ENCODE results near the gene SARM1. TPM values are rescaled to one million over a fixed set of nuclear protein-coding genes. Genes with fewer than 3 reads are reported as not detected.

Gene SARM1
- total and polyA plus RNA-seq, 2 of the 8 experiments (the other 6 are each of a cell fraction or from before 2014, with no cell fraction given): 5.8 to 9.2 TPM

- H2BK12ac ChIP-seq (ENCODE audit: low read depth, low read length): no peak overlapping the region
- no peak overlapping the region for H3K4me2 ChIP-seq (ENCODE audit: insufficient read depth in 1 of 2, low read depth in 2 of 2, low read length in 2 of 2)
- no peaks in the 10 kb centered on the region for H3K23me2 ChIP-seq (ENCODE audit: low read depth, low read length)
- TF ChIP-seq SIN3A (conservative IDR thresholded peaks at IDR 0.05 in 1 of 2, IDR thresholded peaks at IDR 0.05 in 1 of 2; ENCODE audit: low read depth in 1 of 2, low read length in 2 of 2) (no peak), RNF2 (IDR thresholded peaks at IDR 0.05; ENCODE audit: borderline replicate concordance, low read depth, low read length, missing control alignments, poor library complexity, severe bottlenecking) (no peak), TAF1 (IDR thresholded peaks at IDR 0.05; ENCODE audit: low read depth, low read length) (no peak), EP300 (IDR thresholded peaks at IDR 0.05; ENCODE audit: borderline replicate concordance in 1 of 2, low read depth in 2 of 2, low read length in 2 of 2) (no peak), POLR2AphosphoS5 (IDR thresholded peaks at IDR 0.05; ENCODE audit: low read depth, low read length) (no peak)
- no peak overlapping the region for H3K18ac ChIP-seq (ENCODE audit: extremely low read depth, low read length)
- H3K9me3 ChIP-seq (ENCODE audit: insufficient read depth in 2 of 2, low read depth in 1 of 2, low read length in 1 of 2): no peaks in the 10 kb centered on the region
- H2BK120ac ChIP-seq (replicated peaks; ENCODE audit: low read depth, low read length): no peak overlapping the region
- no peaks in the 10 kb centered on the region for H3K79me2 ChIP-seq (ENCODE audit: control insufficient read depth in 1 of 2, insufficient read depth in 2 of 2, low read length in 2 of 2)
- WGBS, 2 experiments (ENCODE audit: extremely low coverage in 1 of 2, insufficient coverage in 1 of 2, insufficient read length in 1 of 2, insufficient replicate concordance in 2 of 2, low coverage in 1 of 2, low lambda C conversion rate in 2 of 2, missing lambda C conversion rate in 1 of 2): 92% methylated on average over 3 of the region's 3 CpGs; no CpG with 5 or more reads in 1 of the 2 experiments
- H2AFZ ChIP-seq (ENCODE audit: low read length): no peak overlapping the region
- no peak overlapping the region for H3K4me3 ChIP-seq (ENCODE audit: extremely low read depth in 1 of 4, insufficient read depth in 2 of 4, low read depth in 3 of 4, low read length in 4 of 4)
- peaks cover 4 to 15% (median 12%) of the 10 kb centered on the region in 4 experiments; a peak in 7 of 8 replicates for H3K36me3 ChIP-seq (ENCODE audit: control insufficient read depth in 2 of 4, insufficient read depth in 4 of 4, low read length in 3 of 4)
- no peaks in the 10 kb centered on the region for H3K79me1 ChIP-seq (ENCODE audit: low read depth, low read length)
- DNase-seq (ENCODE audit: low read depth in 1 of 2, low spot score in 2 of 2) (no peak), FAIRE-seq (no peak)
- no peak overlapping the region for H4K8ac ChIP-seq (ENCODE audit: extremely low read depth, insufficient read depth, low read length)
- no peaks in the 10 kb centered on the region for H3K27me3 ChIP-seq (replicated peaks in 1 of 4; ENCODE audit: control insufficient read depth in 3 of 4, extremely low read depth in 1 of 4, insufficient read depth in 3 of 4, low read length in 3 of 4)
- H3K4me1 ChIP-seq (replicated peaks in 1 of 4; ENCODE audit: control insufficient read depth in 3 of 4, insufficient read depth in 4 of 4, low read length in 3 of 4): peaks cover 0 to 6% (median 3%) of the 10 kb centered on the region in 4 experiments; a peak in 1 of 7 replicates
- no peak overlapping the region for H2BK5ac ChIP-seq (ENCODE audit: low read depth, low read length)
- H4K91ac ChIP-seq (replicated peaks; ENCODE audit: insufficient read length, low read length): no peak overlapping the region
- no peak overlapping the region for H3K4ac ChIP-seq (replicated peaks; ENCODE audit: insufficient read length, low read depth, low read length)
- no peak overlapping the region for H3K9ac ChIP-seq (replicated peaks in 1 of 4; ENCODE audit: extremely low read depth in 1 of 4, low read depth in 3 of 4, low read length in 3 of 4)
- POLR2A ChIA-PET (ENCODE audit: partially characterized antibody): interaction anchor here (1.0 to 12.7 kb wide), 4 partner anchors 7 to 30 kb away, joined by 3 to 103 read pairs (median 15); partner anchors contain the start of genes IFT20, POLDIP2 and TNFAIP1
- no peak overlapping the region for H4K5ac ChIP-seq (ENCODE audit: insufficient read length, low read depth, low read length)
- CTCF ChIA-PET (ENCODE audit: partially characterized antibody): interaction anchor here (0.6 to 2.0 kb wide), 3 partner anchors 10 to 30 kb away, joined by 3 to 6 read pairs (median 6); partner anchors contain the start of genes IFT20 and TNFAIP1
- no peak overlapping the region for H3K27ac ChIP-seq (ENCODE audit: low read depth, low read length)
- no peak overlapping the region for H2BK20ac ChIP-seq (ENCODE audit: low read length)
- no peak overlapping the region for H3K14ac ChIP-seq (ENCODE audit: insufficient read length)
- no peak overlapping the region for H3K56ac ChIP-seq (replicated peaks; ENCODE audit: insufficient read length, low read depth, low read length)
- H4K20me1 ChIP-seq (replicated peaks in 1 of 2; ENCODE audit: control insufficient read depth in 1 of 2, insufficient read depth in 2 of 2, low read length in 2 of 2): no peaks in the 10 kb centered on the region
- H2AK5ac ChIP-seq (ENCODE audit: low read depth, low read length): no peak overlapping the region
- H3K23ac ChIP-seq (ENCODE audit: insufficient read length): no peak overlapping the region
- H2BK15ac ChIP-seq (ENCODE audit: low read length): no peak overlapping the region
These were observed 6.0 kb upstream of the SARM1 start for GRCh38 chr17:28365487-28365886.

Data from H1 (cell line).